Uterus (tissue), 2 donors: ENCODE data around the gene NECAB2.

Source experiments
- POLR2A ChIP-seq, 2 donors: fragments of 450-650 bp; IDR thresholded peaks; one replicate each; pipeline ENCODE4 v1.6.1; 2016; ENCODE audit warnings: antibody characterized with exemption in 2 of 2, mild to moderate bottlenecking in 1 of 2, moderate library complexity in 1 of 2
- TF ChIP-seq, protein P1 (sequence below), 4 experiments: fragments of 200-600 bp in 2 of 4; fragments of 450-650 bp in 2 of 4; sonication (generic) in 2 of 4; IDR thresholded peaks; one replicate each; pipeline ENCODE4 v1.5.1; 2016 to 2019; ENCODE audit warnings: antibody characterized with exemption in 4 of 4, mild to moderate bottlenecking in 2 of 4, moderate library complexity in 1 of 4

GRCh38 chr16:83935005-83935857, 32.8 kb upstream of the NECAB2 start:
- TF ChIP-seq POLR2A (IDR thresholded peaks at IDR 0.05), result no peak
- TF ChIP-seq, protein P1, sequence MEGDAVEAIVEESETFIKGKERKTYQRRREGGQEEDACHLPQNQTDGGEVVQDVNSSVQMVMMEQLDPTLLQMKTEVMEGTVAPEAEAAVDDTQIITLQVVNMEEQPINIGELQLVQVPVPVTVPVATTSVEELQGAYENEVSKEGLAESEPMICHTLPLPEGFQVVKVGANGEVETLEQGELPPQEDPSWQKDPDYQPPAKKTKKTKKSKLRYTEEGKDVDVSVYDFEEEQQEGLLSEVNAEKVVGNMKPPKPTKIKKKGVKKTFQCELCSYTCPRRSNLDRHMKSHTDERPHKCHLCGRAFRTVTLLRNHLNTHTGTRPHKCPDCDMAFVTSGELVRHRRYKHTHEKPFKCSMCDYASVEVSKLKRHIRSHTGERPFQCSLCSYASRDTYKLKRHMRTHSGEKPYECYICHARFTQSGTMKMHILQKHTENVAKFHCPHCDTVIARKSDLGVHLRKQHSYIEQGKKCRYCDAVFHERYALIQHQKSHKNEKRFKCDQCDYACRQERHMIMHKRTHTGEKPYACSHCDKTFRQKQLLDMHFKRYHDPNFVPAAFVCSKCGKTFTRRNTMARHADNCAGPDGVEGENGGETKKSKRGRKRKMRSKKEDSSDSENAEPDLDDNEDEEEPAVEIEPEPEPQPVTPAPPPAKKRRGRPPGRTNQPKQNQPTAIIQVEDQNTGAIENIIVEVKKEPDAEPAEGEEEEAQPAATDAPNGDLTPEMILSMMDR (IDR thresholded peaks at IDR 0.05), result no peak
